ENCODE data around the gene DCAKD.

DNA sequence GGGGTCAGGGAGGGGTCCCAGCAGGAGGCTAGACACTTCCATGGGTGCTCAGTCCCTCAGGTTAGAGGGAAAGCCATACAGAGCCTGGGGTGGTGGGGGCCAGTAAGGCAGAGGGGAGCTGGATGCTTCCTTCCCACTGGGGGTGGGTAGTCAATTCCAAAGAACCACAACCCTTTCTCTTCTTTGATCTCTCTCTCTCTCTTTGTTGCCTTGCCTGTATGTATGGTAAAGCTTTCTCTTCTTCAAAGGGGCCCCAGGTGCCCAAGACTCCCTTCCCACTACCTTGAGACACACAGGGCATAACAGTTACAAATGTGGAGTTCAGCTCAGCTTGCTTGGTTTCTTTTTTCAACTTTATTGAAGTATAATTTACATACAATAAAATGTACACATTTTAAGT is 52.8 kb downstream of the DCAKD start:
- TF ChIP-seq POLR2AphosphoS5 (IDR thresholded peaks at IDR 0.05; ENCODE audit: low read depth, low read length) (no peak), TAF1 (IDR thresholded peaks at IDR 0.05; ENCODE audit: low read depth, low read length) (no peak), POU2F2 (IDR thresholded peaks at IDR 0.05; ENCODE audit: low read depth, low read length) (no peak), POLR2A (IDR thresholded peaks at IDR 0.05; ENCODE audit: low read depth, low read length) (no peak), PAX5 (IDR thresholded peaks at IDR 0.05; ENCODE audit: insufficient read depth, low read length, severe bottlenecking) (no peak), SPI1 (IDR thresholded peaks at IDR 0.05; ENCODE audit: low read depth, low read length) (no peak)

All from GM12891 (cell line).